ENCODE measurements around the gene ZHX3. TPM values are rescaled to one million over a fixed set of nuclear protein-coding genes. Genes with fewer than 3 reads are reported as not detected.

ZHX3 gene
- total and polyA plus RNA-seq, 2 of the 4 experiments (the other 2 are of a cell fraction), result 25.0 to 28.0 TPM

DNA sequence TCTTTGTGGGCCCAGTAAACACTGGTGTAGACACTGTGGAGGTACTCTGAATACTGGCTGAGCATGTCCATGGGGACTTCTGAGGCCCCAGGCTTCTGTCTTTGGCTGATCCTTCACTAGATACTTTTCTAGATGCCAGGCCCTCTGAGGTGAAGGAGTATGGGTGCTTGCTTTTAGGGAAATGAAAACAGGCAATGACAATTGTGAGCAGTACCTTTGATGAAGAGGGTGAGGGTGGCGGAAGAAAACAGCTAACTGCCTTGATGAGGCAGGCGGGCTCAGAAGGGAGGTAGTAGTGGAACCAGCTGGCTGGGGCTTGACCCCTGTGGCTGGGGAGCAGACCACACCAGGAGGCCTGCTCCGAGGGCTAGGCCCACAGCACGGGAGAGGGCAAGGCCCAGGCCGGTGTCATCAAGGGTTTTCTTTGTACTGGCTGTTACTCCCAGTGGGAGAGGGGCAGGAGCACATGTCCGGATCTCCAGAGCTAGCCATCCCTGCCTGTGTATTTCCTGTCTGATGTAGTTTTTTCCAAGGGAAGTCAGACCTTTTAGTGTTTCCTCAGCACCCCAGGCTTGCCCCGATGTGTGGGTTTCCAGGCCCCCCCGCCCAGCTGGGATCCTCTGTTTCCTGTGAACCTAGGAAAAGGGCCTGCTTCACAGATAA lies 176.2 kb downstream of the ZHX3 start:
- H3K4me2 ChIP-seq (ENCODE audit: low read depth, low read length), result peak overlapping the region; percentile 7; the same call in 1 of the 2 replicates
- H3K4me3 ChIP-seq (ENCODE audit: insufficient read depth, low read depth, low read length), result no peak overlapping the region
- DNase-seq (peak; percentile 58), ATAC-seq (ENCODE audit: low read depth) (no peak)
- H3K9me3 ChIP-seq (ENCODE audit: control insufficient read depth, insufficient read depth, low read length), result no peaks in the 10 kb centered on the region
- no peak overlapping the region for H3K27ac ChIP-seq (ENCODE audit: insufficient read depth, low read length)
- H3K4me1 ChIP-seq (ENCODE audit: control insufficient read depth, insufficient read depth, low read length), result peaks cover 21% of the 10 kb centered on the region
- 0 out of 2 replicates have a peak overlapping the region, but pooled peaks have one; percentile 60 for H3K14ac ChIP-seq (replicated peaks; ENCODE audit: low read depth, low read length)
- H4K5ac ChIP-seq (ENCODE audit: low read depth, low read length), result no peak overlapping the region
- H3K18ac ChIP-seq (ENCODE audit: low read depth, low read length), result no peak overlapping the region
- no peak overlapping the region for H2AK5ac ChIP-seq (ENCODE audit: low read depth, low read length)
- peak overlapping the region; percentile 59 for H3K23ac ChIP-seq (ENCODE audit: low read depth, low read length)
- ChIA-PET CTCF (interaction anchor here (1.4 kb wide), 1 partner anchor 198 kb away, joined by 5 read pairs; no protein-coding TSS in a partner anchor), POLR2A (ENCODE audit: unreplicated experiment) (no interaction called here)
- H4K20me1 ChIP-seq (ENCODE audit: insufficient read depth, low read length), result peaks cover 80% of the 10 kb centered on the region
- H3K9me1 ChIP-seq (ENCODE audit: insufficient read depth, low read length), result peaks cover 55% of the 10 kb centered on the region
- H2BK15ac ChIP-seq (ENCODE audit: low read depth, low read length), result no peak overlapping the region
- intact Hi-C loops (cut with micrococcal nuclease) (no loop called here), dilution Hi-C loops (cut with HindIII; ENCODE audit: low sequenced_read_pairs, unreplicated experiment) (no loop called here), in situ Hi-C loops (cut with MboI; ENCODE audit: low sequenced_read_pairs) (no loop called here)
- H3K4ac ChIP-seq (ENCODE audit: low read depth, low read length), result peak overlapping the region; percentile 6; the same call in 1 of the 2 replicates
- H3K36me3 ChIP-seq (ENCODE audit: control insufficient read depth, insufficient read depth, low read length), result peaks cover 2% of the 10 kb centered on the region; the same call in 1 of the 2 replicates
- TF ChIP-seq SMC3 (IDR thresholded peaks at IDR 0.05; ENCODE audit: low read depth, low read length) (no peak), MAFK (IDR thresholded peaks at IDR 0.05; ENCODE audit: low read depth, low read length) (no peak), BHLHE40 (IDR thresholded peaks at IDR 0.05; ENCODE audit: low read depth, low read length) (peak; percentile 66; the same call in 1 of the 2 replicates)
- no peak overlapping the region for H3K56ac ChIP-seq (ENCODE audit: extremely low read depth, insufficient read depth, low read length)
- peak overlapping the region; percentile 1; the same call in 1 of the 2 replicates for H3K9ac ChIP-seq (ENCODE audit: low read depth, low read length)
- no peak overlapping the region for H2BK120ac ChIP-seq (ENCODE audit: low read depth, low read length)
- H4K8ac ChIP-seq (ENCODE audit: low read depth in 2 of 2, low read length in 2 of 2), result 0 out of 4 replicates have a peak overlapping the region, but pooled peaks of 1 of the 2 experiments have one; percentile 22
- H4K91ac ChIP-seq (ENCODE audit: insufficient read depth, low read depth, low read length), result no peak overlapping the region; the same call in 1 of the 2 replicates
- no TSS peak for BruUV-seq (replicated peaks)
- WGBS, 2 experiments (ENCODE audit: extremely low coverage in 2 of 2, insufficient read length in 1 of 2), result no CpG with 5 or more reads among the region's 8 CpGs
- H2BK5ac ChIP-seq (ENCODE audit: low read depth, low read length, poor library complexity, severe bottlenecking), result no peak overlapping the region
- H3K79me1 ChIP-seq (ENCODE audit: low read depth in 1 of 2, low read length in 2 of 2), result peaks cover 13 to 82% of the 10 kb centered on the region in 2 experiments
- H2AFZ ChIP-seq (replicated peaks; ENCODE audit: low read length, poor library complexity), result no peak overlapping the region
- H2BK20ac ChIP-seq (ENCODE audit: low read depth, low read length), result no peak overlapping the region
- peak overlapping the region; percentile 52 for H2AK9ac ChIP-seq (replicated peaks; ENCODE audit: low read depth, low read length, poor library complexity)
- H3K27me3 ChIP-seq (ENCODE audit: control insufficient read depth, insufficient read depth, low read length), result no peaks in the 10 kb centered on the region
